GM13976 (cell line): ENCODE measurements around the gene FOXB1.

Source experiments
- DNase-seq: peaks from one replicate; pipeline ENCODE4 v3.0.0; 2012; ENCODE audit warnings: low spot score
- CTCF ChIP-seq: IDR thresholded peaks from 2 replicates; pipeline ENCODE4 v1.5.1; 2012; ENCODE audit warnings: borderline replicate concordance, mild to moderate bottlenecking; ENCODE audit not compliant: insufficient read depth; ENCODE audit errors: extremely low read depth, missing control alignments, control extremely low read depth
- in situ Hi-C: fragments of 300-500 bp; cut with MboI; formaldehyde crosslinking; loops from one replicate; pipeline ENCODE4 v1.12.0; 2022; ENCODE audit warnings: low sequenced_read_pairs, mixed read lengths, inconsistent platforms; ENCODE audit not compliant: unreplicated experiment

The FOXB1 gene

GRCh38 chr15:59966262-59966661 lies 37.8 kb upstream of the FOXB1 start:
- in situ Hi-C loops = no loop called here
- DNase-seq = no peak
- no peak for TF ChIP-seq CTCF

GRCh38 chr15:59968314-59968713 lies 35.8 kb upstream of the FOXB1 start:
- TF ChIP-seq CTCF = no peak
- in situ Hi-C loops = no loop called here
- no peak for DNase-seq

GRCh38 chr15:59972241-59972640 lies 31.9 kb upstream of the FOXB1 start:
- no peak for DNase-seq
- TF ChIP-seq CTCF = no peak
- in situ Hi-C loops = no loop called here

- in situ Hi-C loops = no loop called here
- no peak for TF ChIP-seq CTCF
These were observed 27.4 kb upstream of the FOXB1 start for GRCh38 chr15:59976480-59977271.

GRCh38 chr15:59991834-59992233 lies 12.3 kb upstream of the FOXB1 start:
- no peak for DNase-seq
- in situ Hi-C loops = no loop called here

More at GRCh38 chr15:59976480-59977271, 27.4 kb upstream of the FOXB1 start:
- no peak for DNase-seq

GRCh38 chr15:59993041-59993750 lies 10.9 kb upstream of the FOXB1 start:
- in situ Hi-C loops = no loop called here
- no peak for TF ChIP-seq CTCF
- DNase-seq = peak; percentile 4

More at GRCh38 chr15:59991834-59992233, 12.3 kb upstream of the FOXB1 start:
- TF ChIP-seq CTCF = no peak
